AG08396 (cell line): ENCODE data around the gene LRRC53.
A peak's percentile ranks its signal among the peaks of the same experiment; 100 is the strongest.

Experiments
- DNase-seq: peaks from one replicate; pipeline ENCODE4 v3.0.0; 2012; ENCODE audit warnings: low spot score, mixed read lengths

The LRRC53 gene

GRCh38 chr1:74512170-74512915 is at the start of gene LRRC53:
Gene LRRC53, minus strand, starts transcription at chr1:74512611. Its CDS starts 29,262 bp downstream, at chr1:74483349.
- no peak for DNase-seq

GRCh38 chr1:74549932-74550331 is 37.5 kb upstream of the LRRC53 start:
- no peak for DNase-seq

GRCh38 chr1:74548961-74549750 is 36.7 kb upstream of the LRRC53 start:
- DNase-seq = no peak

GRCh38 chr1:74545821-74546220 is 33.4 kb upstream of the LRRC53 start:
- DNase-seq = no peak

- peak; percentile 5 for DNase-seq
Observed at GRCh38 chr1:74534241-74534640, 21.8 kb upstream of the LRRC53 start.

GRCh38 chr1:74531796-74532195 is 19.4 kb upstream of the LRRC53 start:
- DNase-seq = no peak

- no peak for DNase-seq
Observed at GRCh38 chr1:74530892-74531291, 18.5 kb upstream of the LRRC53 start.

- DNase-seq = no peak
Observed at GRCh38 chr1:74528123-74528522, 15.7 kb upstream of the LRRC53 start.

GRCh38 chr1:74526708-74527107 is 14.3 kb upstream of the LRRC53 start:
- DNase-seq = no peak

- no peak for DNase-seq
Observed at GRCh38 chr1:74523873-74524480, 11.6 kb upstream of the LRRC53 start.

- no peak for DNase-seq
Observed at GRCh38 chr1:74522148-74522547, 9.7 kb upstream of the LRRC53 start.

GRCh38 chr1:74517599-74518051 is 5.2 kb upstream of the LRRC53 start:
- no peak for DNase-seq

GRCh38 chr1:74513411-74514300 is 1.2 kb upstream of the LRRC53 start:
- DNase-seq = no peak

GRCh38 chr1:74508449-74508848 is 4.0 kb downstream of the LRRC53 start:
- DNase-seq = no peak

GRCh38 chr1:74505928-74506710 is 6.3 kb downstream of the LRRC53 start:
- DNase-seq = no peak

GRCh38 chr1:74504933-74505512 is 7.4 kb downstream of the LRRC53 start:
- no peak for DNase-seq

GRCh38 chr1:74504125-74504932 is 8.1 kb downstream of the LRRC53 start:
- peak; percentile 35 for DNase-seq

- no peak for DNase-seq
Observed at GRCh38 chr1:74502858-74503257, 9.6 kb downstream of the LRRC53 start.

- DNase-seq = peak; percentile 6
Observed at GRCh38 chr1:74502432-74502831, 10.0 kb downstream of the LRRC53 start.

GRCh38 chr1:74498901-74499300 is 13.5 kb downstream of the LRRC53 start:
- DNase-seq = no peak
